GM18511 (cell line): Measurements from ENCODE around the gene PIGC.

Experiments used
- ATAC-seq: cut with Tn5 transposase; IDR thresholded peaks from one replicate; pipeline ENCODE4 v1.9.1; 2021; ENCODE audit warnings: mild to moderate bottlenecking, moderate library complexity; ENCODE audit not compliant: unreplicated experiment

Gene PIGC

DNA sequence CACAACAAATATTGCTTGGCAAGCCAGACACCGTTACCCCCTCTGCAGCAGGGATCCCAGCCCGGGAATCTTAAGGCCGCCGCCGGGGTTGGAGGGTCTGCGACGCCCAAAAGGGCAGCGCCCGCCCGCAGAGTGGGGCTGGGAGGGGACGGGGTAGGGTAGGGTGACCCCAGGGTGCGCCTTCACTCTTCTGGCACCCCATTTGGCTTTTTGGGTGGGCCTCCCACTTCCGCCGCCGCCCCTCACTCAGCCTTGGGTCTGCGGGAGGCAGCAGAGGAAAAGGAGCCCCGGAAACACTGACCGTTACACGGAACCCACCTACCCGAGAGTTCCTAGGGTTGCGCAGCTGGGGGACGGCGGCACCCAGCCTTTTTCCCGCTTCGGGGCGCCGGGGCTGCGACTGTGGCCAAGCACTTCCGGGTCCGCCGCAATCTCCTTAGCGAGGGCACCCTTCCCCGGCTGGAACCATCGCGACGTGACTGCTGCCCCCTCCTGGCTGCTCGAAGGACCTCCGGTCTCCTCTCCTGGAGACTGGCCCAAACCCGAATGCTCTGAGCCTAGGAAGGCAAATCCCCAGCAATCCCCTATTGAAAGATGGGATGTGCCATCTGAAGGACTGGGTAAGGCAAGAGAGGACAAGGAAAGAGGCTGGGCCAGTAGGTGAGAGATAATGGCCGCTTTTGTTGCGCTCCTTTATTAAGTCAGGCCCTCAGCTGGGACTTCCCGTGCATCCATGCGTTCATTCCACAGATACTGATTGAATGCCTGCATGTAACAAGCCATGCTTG lies at the start of gene PIGC:
Gene PIGC, minus strand, starts transcription at position 404 of the 788 bp plus-strand sequence. CDS start 1,447 bp downstream, outside the sequence.
- ATAC-seq: peak; percentile 100

DNA sequence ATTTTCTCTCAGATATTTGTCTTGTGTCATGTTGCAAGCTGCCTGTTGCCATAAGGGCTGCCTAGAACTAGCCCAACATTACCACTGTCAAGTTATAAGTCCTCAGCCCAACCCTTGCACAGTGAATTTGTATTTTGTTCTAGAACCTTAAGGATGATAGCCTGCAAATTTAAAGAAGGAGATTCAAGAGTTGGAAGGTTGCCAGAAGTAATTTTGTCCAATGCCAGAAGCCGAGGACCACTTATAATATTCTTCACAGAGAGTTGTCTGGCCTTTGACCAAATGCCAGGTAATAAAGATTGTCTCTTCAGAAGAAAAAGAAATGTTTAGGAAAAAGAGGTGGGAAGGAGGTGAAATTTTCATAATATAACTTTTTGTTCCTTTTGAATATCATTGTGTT lies 48.6 kb upstream of the PIGC start:
- no peak for ATAC-seq

DNA sequence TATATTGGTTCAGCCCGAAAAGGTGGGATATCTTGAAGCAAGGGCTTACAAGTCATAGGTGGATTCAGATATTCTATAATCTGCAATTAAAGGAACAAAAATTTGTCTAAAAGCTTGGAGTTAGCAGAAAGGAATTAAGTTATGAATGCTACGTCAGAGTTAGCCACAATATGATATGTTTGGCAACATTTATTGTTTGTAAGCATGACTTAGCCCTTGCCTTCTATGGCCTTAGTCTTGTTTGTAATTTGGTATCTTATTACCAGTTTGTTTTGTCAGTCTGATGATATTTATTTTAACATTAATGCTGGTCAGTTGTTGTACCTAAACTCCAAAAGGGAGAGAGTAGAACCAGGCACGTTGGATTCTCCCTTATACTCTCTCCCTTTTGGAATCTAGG lies 46.0 kb upstream of the PIGC start:
- no peak for ATAC-seq

DNA sequence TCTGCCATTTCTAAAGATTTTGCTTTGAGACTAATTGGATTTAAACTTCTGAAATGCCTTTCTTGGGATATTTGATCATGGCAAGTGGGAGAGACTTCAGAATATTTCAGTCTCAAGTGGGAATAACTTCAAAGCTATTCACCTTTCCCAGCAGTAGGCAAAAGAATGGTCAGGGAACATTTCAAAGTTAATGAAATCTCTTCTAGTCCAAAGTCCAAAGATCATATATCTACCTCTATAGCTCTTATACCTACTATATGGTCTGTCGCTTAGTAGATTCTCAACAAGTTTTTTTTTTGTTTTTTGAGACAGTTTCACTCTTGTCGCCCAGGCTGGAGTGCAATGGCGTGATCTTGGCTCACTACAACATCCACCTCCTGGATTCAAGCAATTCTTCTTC lies 44.5 kb upstream of the PIGC start:
- ATAC-seq: no peak

DNA sequence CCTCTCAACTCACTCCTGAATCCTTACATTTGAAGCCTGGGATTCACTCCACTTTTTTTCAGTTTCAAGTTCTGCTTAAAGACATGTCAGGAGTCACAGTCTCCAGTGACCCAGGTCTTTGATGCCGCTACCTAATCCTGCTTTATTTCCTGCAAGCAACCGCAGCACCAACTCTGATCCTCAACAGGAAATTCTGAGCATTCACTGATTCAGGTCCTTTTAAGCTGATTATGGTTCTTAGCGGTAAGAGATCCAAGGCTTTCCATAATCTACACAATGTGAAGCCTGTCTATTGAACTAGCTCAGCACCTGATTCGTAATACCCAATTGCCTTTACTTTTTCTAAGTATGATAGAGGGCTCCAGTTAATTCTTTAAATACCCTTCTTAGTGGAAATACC lies 43.7 kb upstream of the PIGC start:
- ATAC-seq: no peak

DNA sequence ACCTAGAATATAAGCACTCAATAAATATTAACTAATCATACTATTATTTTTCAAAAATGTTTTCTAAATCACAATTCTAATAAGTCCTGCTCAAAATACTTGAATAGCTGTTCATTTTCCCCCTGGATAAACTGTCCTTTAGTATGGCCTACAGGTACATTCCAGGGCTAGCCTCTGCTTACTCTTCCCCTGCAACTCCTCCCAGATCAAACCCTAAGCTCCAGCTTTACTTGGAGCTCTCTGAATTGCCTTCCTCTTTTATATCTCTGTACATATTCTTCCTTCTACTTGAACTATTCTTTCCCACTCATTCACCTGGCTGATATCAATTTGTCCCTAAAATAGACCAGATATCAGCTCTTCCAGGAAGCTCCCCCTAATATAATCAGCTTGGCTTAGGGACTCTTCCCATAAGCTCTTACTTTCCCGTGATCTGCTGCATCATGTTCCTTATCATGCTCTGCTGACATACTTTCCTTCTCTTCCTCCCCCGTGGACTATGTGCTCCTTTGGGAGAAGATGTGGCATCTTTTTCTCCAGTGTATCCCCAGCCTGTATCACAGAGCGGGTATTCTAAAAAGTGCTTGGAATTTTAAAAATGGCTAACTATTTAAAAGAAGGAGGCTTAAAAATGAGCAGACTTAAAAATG lies 43.1 kb upstream of the PIGC start:
- no peak for ATAC-seq

DNA sequence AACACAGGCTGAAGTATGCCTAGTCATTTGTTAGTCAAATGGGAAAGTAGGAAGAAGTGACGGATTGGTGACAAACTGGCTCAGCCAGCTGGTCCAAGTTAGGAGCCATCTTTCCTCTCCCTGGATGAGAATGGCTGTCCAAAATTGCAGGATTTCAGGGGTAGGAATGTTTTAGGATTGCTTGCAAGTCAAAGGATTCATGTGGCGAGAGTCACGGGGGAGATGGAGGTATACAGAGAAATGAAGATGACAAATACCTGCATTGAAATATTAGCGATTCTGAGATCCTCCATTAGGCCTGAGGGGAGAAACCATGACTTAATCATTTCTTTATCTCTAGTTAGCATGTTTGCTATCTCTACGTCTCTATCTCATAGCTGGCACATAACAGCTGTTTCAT lies 41.8 kb upstream of the PIGC start:
- no peak for ATAC-seq

DNA sequence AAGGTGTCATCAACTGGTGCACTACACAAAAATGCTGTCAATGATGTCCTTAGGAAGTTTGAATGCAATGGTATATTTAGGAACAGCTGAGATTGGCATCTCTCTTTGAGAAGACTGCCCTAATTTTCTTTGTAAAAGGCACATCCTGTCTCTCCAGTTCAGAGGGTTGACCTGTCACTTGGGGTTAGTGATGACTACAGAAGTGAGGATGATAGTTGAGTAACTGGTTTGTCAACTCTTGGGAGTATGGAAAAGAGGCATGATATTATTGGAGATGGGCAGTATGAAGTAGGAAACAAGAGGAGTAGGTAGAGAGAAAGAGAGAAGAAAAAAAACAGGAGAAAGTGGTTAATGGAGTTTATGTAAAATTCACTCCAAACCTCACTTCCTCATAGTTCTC lies 40.4 kb upstream of the PIGC start:
- ATAC-seq: no peak

DNA sequence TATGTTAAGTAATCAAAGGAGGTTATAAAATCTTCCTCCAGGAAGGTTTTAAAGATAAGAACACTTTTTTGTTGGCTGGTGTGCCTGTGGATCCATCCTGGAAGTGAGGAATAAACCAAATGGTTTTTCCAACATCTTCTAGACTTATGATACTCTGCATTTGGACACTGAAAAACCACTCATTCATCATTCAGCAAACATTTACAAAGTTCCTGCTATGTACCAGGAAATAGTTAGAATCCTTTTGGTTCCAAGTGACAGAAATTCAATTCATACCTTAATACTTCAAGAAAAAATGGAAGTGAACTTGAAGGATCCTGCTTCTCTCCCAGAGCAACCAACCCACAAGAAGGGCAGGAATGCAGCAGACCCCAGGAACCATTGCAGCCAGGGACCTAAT lies 39.6 kb upstream of the PIGC start:
- no peak for ATAC-seq

DNA sequence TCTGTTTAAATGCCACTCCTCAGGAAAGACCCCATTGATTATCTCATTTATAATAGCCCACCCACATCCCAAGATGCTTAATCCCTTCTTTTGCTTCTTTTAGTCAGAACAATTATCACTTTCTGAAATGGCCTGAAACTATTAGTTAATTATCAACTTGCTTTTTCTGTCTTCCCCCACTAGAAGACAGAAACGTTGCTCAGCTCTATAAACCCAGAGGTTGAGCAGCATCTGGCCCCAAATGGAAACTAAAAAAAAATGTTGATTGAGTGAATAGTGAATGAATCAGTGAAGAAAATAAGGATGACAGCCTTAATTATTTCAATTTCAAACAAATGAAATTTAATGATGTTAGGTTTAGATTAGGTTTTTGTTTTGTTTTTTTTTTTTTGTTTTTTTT lies 38.2 kb upstream of the PIGC start:
- ATAC-seq: peak; percentile 70

DNA sequence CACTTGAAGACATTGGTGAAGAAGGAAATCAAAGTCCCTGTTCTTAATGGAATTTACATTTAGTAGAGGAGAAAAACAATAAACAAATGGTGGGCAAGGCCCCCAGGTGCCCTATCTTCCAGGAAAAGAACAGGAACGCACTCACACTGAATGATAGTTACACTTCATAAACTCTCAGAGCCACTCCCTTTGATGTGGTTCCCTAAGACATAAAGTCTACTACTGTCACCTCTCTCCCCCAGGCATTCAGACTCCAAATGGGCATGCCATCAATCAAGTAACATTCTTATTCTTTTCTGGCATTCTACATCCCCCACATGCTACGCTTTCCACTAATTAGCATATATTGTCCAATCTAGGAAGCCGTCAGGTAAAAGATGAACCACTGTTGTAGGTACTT lies 36.6 kb upstream of the PIGC start:
- ATAC-seq: no peak

DNA sequence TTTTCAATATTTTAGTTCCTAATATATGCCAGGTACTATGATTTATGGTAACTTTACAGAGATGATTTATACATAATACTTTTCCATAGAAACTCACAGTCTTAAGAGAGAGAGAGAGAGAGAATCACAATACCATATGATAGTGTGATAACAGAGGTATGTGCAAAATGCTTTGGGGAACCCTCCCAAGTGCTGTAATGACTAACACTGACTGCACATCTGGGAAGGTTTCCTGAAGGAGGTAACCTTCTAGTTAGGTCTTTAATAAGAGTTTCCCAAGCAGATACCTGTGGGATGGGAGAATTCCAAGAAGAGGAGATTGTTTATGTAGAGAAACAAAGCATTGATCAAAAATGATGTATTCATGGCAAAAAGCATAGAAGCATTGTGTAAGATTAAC lies 34.6 kb upstream of the PIGC start:
- ATAC-seq: no peak

DNA sequence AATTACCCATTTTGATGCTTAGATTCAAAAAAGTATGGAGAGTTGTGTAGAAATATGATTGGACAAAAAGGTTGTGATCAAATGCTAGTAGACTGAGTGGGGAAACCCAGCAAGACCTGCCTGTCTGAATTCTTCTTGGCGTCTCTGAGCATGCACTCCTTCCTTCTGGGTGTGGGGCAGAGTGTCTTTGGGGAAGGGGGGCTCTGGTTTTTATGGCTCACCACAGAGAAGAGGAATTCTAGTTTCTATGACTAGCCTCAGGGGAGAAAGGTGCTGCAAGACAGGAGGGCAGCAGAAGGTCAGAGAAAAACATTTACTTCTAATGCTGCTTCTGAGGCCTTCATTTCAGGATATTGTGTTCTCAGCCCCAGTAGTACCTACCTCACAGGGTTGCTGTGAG lies 33.9 kb upstream of the PIGC start:
- ATAC-seq: no peak

DNA sequence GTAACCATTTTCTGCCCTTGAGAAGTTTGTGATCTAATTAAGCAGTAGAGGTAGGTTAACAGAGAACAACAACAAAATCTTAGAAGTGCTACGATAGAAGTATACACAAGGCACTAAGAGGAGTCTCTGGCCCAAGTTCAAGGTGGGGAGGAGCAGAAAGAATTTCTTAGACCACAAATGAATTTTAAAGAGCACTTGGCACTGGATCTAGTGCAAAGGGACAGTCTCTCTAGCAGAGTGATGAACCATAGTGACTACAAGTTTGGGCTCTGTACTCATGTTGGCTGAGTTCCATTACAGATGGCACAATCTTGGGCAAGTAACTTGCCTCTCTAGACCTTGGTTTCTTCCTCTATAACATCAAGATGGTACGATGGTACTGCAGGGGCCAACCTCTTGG lies 33.3 kb upstream of the PIGC start:
- no peak for ATAC-seq

DNA sequence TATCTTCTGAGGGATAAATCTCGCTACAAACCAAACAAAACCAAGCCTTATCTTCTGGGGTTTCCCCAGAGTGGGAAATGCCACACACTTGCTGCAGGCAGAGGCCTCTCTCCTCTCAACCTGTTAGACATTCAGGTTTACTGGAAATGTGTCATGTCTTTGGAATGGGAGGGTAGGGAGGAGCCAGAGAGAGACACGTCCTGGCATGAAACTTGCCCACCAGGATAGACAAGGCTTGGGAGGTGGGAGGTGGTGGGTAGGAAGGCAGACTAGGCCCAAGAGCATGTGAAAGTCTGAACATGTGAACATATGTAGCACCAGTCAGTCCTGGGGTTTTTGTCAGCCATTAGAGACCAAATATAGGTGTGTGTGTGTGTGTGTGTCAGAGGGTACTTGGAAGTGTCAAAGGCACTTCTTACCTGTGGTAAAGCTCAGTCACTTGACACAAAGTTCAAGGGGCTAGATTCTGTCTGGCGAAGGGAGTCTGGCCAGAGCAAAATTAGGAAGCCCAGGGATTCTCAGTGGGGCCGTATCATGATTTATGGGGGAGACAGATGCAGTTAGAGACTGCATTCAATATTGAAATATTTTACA lies 32.4 kb upstream of the PIGC start:
- no peak for ATAC-seq

DNA sequence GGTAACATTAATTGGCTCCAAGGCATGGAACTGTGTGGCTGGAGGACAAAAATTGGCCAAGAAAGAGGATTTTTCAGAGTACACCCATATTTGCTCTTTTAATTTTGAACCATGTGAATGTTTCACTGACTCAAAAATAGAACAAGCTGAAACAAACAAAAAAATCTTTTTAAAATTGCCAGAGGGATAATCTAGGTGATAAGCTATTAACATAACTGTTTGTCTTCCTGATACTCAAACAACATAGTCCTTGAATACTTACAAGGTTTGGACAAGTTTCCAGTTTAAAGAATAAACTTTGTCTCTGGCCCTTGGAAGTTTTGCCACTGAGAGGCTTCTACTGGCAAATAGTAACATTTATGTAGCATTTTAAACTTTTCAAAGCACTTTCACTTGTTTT lies 30.0 kb upstream of the PIGC start:
- ATAC-seq: no peak

DNA sequence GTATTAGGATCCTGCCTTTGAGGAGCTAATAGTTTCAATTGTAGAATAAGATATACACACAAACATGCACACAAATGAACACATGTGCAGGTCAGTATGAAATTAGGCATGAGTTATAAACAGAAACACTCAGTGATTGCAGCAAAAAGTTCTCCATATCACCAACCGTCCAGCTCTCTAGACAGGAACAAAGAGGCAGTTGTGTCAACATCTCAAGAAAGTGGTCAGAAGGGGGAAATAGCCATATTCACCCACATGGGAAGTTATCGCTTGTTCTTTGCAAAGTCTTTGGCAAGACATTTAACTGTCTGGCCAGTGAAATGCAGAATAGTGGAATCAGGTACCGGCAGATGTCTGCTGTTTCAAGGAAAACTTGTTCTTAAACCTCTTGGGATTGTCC lies 29.4 kb upstream of the PIGC start:
- no peak for ATAC-seq

DNA sequence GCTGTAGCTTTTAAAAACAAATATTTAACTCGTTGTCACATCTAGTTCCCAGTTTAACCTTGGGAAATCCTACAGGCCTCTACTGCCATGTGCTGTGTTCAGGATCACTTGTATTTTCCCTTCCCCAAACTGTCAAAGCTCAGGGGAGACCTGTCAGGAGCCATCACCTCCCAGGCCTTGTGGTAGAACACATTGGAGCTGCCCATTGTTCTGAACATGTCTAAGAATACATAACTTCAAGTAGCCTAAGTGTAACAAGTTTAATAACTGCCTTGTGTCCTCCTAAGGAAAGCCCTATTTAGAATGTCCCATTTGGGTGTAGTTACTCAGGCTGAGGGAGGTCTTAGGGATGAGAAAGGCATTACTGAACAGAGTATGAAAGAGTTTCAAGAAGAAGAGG lies 28.6 kb upstream of the PIGC start:
- no peak for ATAC-seq

DNA sequence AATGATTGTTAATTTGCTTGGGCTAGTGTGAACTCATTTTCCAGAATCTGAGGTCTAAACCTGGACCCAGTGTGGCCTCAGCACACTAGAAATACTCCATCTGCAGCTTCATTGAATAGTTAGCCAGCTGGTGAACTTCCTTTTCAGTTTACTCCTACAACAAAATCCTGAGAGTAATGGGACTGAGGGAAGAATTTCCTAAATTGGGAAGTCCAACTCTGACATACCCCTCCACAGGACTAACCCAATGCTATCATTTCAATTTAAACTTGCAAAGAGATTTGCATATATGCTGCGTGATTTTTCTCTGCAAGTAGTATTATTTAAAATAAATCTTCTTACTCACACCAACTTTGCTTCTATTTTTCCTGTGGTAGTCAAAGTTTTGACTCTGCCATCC lies 27.8 kb upstream of the PIGC start:
- no peak for ATAC-seq

DNA sequence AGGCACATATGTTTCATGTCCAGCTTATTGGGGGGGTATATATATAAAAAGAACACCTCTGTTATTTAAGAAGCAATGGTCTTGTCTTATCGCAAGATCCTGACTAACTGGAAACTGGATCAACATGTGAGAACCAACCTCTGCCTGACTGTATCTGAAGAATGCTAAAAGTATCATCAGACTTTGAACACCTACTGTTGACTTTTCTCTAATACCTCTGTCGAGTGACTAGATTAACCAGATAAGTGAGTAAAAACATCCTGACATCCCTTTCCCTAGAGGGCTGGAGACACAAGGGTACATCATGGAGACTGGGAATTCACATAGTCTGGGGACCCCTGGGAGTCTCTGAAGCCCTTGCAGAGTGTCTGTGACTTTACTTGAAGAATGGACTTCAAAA lies 26.3 kb upstream of the PIGC start:
- ATAC-seq: no peak

DNA sequence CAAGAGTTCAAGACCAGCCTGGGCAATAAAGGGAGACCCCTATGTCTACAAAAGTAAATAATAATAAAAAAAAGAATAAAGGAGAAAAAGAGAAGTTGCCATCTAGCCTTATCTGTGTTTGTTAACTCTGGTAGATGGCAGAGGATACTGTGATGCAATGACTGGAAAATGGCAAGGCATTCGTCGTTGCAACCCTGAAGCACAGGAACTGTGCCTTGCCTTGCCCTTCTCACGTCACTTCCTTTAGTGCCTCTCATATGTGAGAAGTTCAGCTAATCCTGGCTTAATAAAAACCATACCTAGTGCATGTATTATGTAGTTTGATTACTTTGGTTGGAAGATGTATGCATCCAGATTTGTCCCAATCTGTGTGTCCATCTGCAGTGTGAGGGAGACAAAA lies 25.8 kb upstream of the PIGC start:
- no peak for ATAC-seq

DNA sequence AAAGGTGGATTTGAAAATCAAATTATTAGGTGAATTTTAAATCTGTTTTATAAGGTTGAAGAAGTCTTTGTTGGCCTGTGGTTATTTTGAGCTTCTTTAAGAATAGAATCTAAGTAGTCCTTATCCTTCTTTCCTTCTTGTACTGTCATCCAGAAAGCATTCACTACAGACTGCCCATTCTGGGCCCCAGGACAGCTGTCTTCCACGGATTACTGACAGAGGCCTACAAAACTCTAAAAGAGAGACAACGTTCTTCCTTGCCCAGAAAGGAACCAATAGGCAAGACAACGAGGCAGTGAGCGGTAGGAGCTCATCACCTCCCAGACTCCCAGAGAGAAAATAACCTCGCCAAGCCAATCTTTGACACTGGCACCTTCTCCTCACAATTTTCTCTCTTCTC lies 24.4 kb upstream of the PIGC start:
- ATAC-seq: no peak
